ENCODE data around the gene CPLANE2. TPM values are rescaled to one million over a fixed set of nuclear protein-coding genes. Genes with fewer than 3 reads are reported as not detected.
"Not testable (repeated sequence)": the region's sequence is repeated elsewhere in the genome, so short reads cannot be mapped to it uniquely, and the experiment has no call there.

CPLANE2 gene
- polyA plus RNA-seq, 3 donors from 2014 or later, result 1.2 to 3.8 (median 1.8) TPM

- H3K27ac Mint-ChIP-seq, result peak overlapping the region in 2 of 6 donors; percentile 39 to 55
Measured at GRCh38 chr1:16256478-16256877, 19.5 kb upstream of the CPLANE2 start.

GRCh38 chr1:16254263-16254928 is 17.4 kb upstream of the CPLANE2 start:
- Mint-ChIP-seq H3K36me3 (peaks cover 3 to 46% (median 8%) of the 10 kb centered on the region in 3 donors), H3K27me3 (ENCODE audit: low read depth in 3 of 3) (peaks cover 0 to 3% (median 2%) of the 10 kb centered on the region in 3 donors)
- DNase-seq, result no peak

More at GRCh38 chr1:16256478-16256877, 19.5 kb upstream of the CPLANE2 start:
- Mint-ChIP-seq H3K27me3 (ENCODE audit: low read depth in 3 of 3) (peaks cover 0 to 2% (median 0%) of the 10 kb centered on the region in 3 donors), H3K9me3 (no peaks in the 10 kb centered on the region), H3K4me1 (no peaks in the 10 kb centered on the region), H3K36me3 (peaks cover 3 to 31% (median 8%) of the 10 kb centered on the region in 3 donors), H3K4me3 (no peak overlapping the region)
- no peak for DNase-seq

GRCh38 chr1:16253332-16253922 is 16.4 kb upstream of the CPLANE2 start:
- Mint-ChIP-seq H3K27ac (peak overlapping the region in 1 of 6 donors; percentile 46), H3K9me3 (no peaks in the 10 kb centered on the region), H3K27me3 (ENCODE audit: low read depth in 3 of 3) (peaks cover 0 to 3% (median 2%) of the 10 kb centered on the region in 3 donors), H3K4me1 (peaks cover 14 to 16% of the 10 kb centered on the region in 2 donors), H3K36me3 (peaks cover 3 to 46% (median 8%) of the 10 kb centered on the region in 3 donors), H3K4me3 (no peak overlapping the region)
- DNase-seq, result no peak

More at GRCh38 chr1:16254263-16254928, 17.4 kb upstream of the CPLANE2 start:
- H3K4me1 Mint-ChIP-seq, result peaks cover 6 to 7% of the 10 kb centered on the region in 2 donors
- H3K4me3 Mint-ChIP-seq, result no peak overlapping the region
- H3K9me3 Mint-ChIP-seq, result no peaks in the 10 kb centered on the region
- peak overlapping the region in 2 of 6 donors; percentile 12 to 31 for H3K27ac Mint-ChIP-seq

GRCh38 chr1:16252912-16253311 is 15.9 kb upstream of the CPLANE2 start:
- Mint-ChIP-seq H3K4me3 (no peak overlapping the region), H3K27ac (peak overlapping the region in 2 of 6 donors; percentile 14 to 48), H3K9me3 (no peaks in the 10 kb centered on the region), H3K4me1 (peaks cover 14 to 21% of the 10 kb centered on the region in 2 donors), H3K27me3 (ENCODE audit: low read depth in 3 of 3) (peaks cover 0 to 3% (median 2%) of the 10 kb centered on the region in 3 donors), H3K36me3 (peaks cover 3 to 46% (median 8%) of the 10 kb centered on the region in 3 donors)
- DNase-seq, result no peak

GRCh38 chr1:16251381-16251780 is 14.4 kb upstream of the CPLANE2 start:
- peaks cover 3 to 50% (median 8%) of the 10 kb centered on the region in 3 donors for H3K36me3 Mint-ChIP-seq
- DNase-seq, result no peak
- H3K9me3 Mint-ChIP-seq, result no peaks in the 10 kb centered on the region
- peaks cover 14 to 23% of the 10 kb centered on the region in 2 donors for H3K4me1 Mint-ChIP-seq
- H3K27ac Mint-ChIP-seq, result no peak overlapping the region
- H3K27me3 Mint-ChIP-seq (ENCODE audit: low read depth in 3 of 3), result peaks cover 0 to 3% (median 2%) of the 10 kb centered on the region in 3 donors
- H3K4me3 Mint-ChIP-seq, result no peak overlapping the region

DNA sequence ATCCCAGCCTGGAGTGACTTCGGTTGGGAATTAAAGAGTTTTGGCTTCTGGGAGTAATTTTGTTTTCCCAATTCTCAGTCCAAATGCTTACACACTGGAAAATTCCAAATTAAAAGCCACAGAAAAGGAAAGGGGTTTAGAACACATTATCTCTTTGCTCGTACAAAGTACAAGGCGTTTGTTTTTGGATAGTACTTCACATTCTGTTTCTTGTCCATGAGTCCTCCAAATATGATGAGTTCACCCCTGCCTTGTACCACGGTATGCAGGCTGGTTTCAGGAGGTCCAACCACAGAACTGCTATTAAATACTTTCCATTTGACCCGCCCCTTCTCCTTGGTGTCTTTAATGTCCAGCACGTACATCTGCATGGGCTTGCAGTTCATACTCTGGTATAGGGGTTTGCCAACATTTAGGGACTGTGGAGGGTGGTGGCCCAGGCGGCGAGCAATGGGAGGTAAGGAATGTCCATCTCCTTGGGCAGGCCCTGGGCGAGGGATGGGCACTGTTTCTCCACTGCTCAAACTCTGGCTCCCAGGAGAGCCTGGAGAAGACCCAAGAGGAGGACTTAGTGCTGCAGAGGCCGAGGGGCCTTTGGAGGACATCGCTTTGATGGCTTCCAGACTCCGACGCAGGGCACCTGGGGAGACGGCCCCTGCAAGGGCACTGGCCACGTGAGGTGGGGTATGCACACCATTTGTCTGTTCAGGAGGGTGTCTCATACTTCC is 13.7 kb upstream of the CPLANE2 start:
- no peaks in the 10 kb centered on the region for H3K9me3 Mint-ChIP-seq
- peaks cover 14 to 23% of the 10 kb centered on the region in 2 donors for H3K4me1 Mint-ChIP-seq
- peaks cover 3 to 46% (median 8%) of the 10 kb centered on the region in 3 donors for H3K36me3 Mint-ChIP-seq

GRCh38 chr1:16249596-16250241 is 12.7 kb upstream of the CPLANE2 start:
- Mint-ChIP-seq H3K36me3 (peaks cover 0 to 40% (median 5%) of the 10 kb centered on the region in 3 donors), H3K4me3 (no peak overlapping the region), H3K4me1 (peaks cover 14 to 23% of the 10 kb centered on the region in 2 donors), H3K27ac (peak overlapping the region in 5 of 6 donors; percentile 2 to 57 (median 33)), H3K27me3 (ENCODE audit: low read depth in 3 of 3) (peaks cover 0 to 3% (median 2%) of the 10 kb centered on the region in 3 donors), H3K9me3 (no peaks in the 10 kb centered on the region)
- no peak for DNase-seq

More for the DNA sequence above, 13.7 kb upstream of the CPLANE2 start:
- peaks cover 0 to 3% (median 2%) of the 10 kb centered on the region in 3 donors for H3K27me3 Mint-ChIP-seq (ENCODE audit: low read depth in 3 of 3)
- no peak overlapping the region for H3K4me3 Mint-ChIP-seq
- H3K27ac Mint-ChIP-seq, result no peak overlapping the region
- DNase-seq, result no peak

DNA sequence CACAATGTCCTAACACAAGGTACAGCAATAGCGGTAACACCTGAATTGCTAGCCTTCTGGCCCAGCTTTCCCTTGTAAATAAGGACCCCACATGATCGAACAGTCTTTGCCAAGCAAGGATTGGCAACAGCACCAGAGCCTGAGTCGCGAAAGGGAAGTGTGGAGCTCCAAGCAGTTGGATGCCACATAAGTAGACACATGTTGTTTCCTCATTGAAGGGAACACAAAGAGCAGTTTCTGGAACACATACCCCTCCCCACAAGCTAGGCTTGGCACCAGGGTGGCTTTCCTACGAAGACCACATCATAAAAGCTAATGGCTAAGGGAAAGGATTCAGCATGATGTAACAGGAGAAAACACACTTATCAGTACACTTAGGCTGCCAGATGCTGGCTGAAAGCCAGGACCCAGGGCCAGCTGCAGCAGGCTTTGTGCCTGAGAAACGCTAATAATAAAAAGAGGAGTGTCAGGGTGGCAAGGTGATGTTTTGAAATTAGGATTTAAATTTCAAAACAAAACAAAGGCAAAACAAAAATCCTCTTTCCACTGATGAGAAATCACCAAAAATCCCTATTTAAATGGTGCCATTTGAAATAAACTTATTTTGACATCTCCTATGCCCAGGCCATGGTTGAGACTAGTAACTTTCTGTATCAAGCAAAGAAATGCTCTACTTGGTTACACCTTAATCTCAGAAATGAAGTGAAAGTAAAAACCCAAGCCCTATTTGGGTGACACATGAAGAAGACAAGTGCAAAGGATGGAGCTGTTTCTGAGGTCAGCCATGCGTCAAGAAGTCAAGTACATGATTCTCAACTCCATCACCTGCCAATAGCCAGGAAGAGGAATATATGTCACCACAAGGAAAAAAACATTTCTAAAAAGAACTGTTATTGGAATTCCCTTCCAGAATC is 11.9 kb upstream of the CPLANE2 start:
- Mint-ChIP-seq H3K36me3 (peaks cover 0 to 34% (median 3%) of the 10 kb centered on the region in 3 donors), H3K4me1 (peaks cover 18 to 28% of the 10 kb centered on the region in 2 donors), H3K9me3 (no peaks in the 10 kb centered on the region), H3K27ac (peak overlapping the region; percentile 33 to 80 (median 60)), H3K4me3 (no peak overlapping the region), H3K27me3 (ENCODE audit: low read depth in 3 of 3) (peaks cover 0 to 3% (median 2%) of the 10 kb centered on the region in 3 donors)
- DNase-seq, result no peak

- Mint-ChIP-seq H3K27ac (peak overlapping the region in 1 of 6 donors; percentile 36), H3K4me1 (peaks cover 18 to 28% of the 10 kb centered on the region in 2 donors), H3K4me3 (no peak overlapping the region), H3K36me3 (peaks cover 0 to 34% (median 3%) of the 10 kb centered on the region in 3 donors), H3K27me3 (ENCODE audit: low read depth in 3 of 3) (peaks cover 0 to 3% (median 2%) of the 10 kb centered on the region in 3 donors), H3K9me3 (no peaks in the 10 kb centered on the region)
- DNase-seq, result no peak
Measured at GRCh38 chr1:16248007-16248436, 11.0 kb upstream of the CPLANE2 start.

- H3K4me1 Mint-ChIP-seq, result peaks cover 18 to 28% of the 10 kb centered on the region in 2 donors
- peaks cover 0 to 29% (median 3%) of the 10 kb centered on the region in 3 donors for H3K36me3 Mint-ChIP-seq
- peak overlapping the region in 2 of 6 donors; percentile 55 to 64 for H3K27ac Mint-ChIP-seq
- H3K9me3 Mint-ChIP-seq, result no peaks in the 10 kb centered on the region
- H3K27me3 Mint-ChIP-seq (ENCODE audit: low read depth in 3 of 3), result peaks cover 0 to 3% (median 2%) of the 10 kb centered on the region in 3 donors
- DNase-seq, result no peak
- H3K4me3 Mint-ChIP-seq, result no peak overlapping the region
Measured at GRCh38 chr1:16247441-16247840, 10.5 kb upstream of the CPLANE2 start.

- no peak overlapping the region for H3K4me3 Mint-ChIP-seq
- H3K4me1 Mint-ChIP-seq, result peaks cover 18 to 28% of the 10 kb centered on the region in 2 donors
- peak overlapping the region in 1 of 6 donors; percentile 64 for H3K27ac Mint-ChIP-seq
- H3K27me3 Mint-ChIP-seq (ENCODE audit: low read depth in 3 of 3), result peaks cover 0 to 3% (median 2%) of the 10 kb centered on the region in 3 donors
- H3K36me3 Mint-ChIP-seq, result peaks cover 0 to 26% (median 3%) of the 10 kb centered on the region in 3 donors
- no peak for DNase-seq
- H3K9me3 Mint-ChIP-seq, result no peaks in the 10 kb centered on the region
Measured at GRCh38 chr1:16246961-16247360, 10.0 kb upstream of the CPLANE2 start.

GRCh38 chr1:16246239-16246638 is 9.3 kb upstream of the CPLANE2 start:
- H3K27ac Mint-ChIP-seq; H3K9me3 Mint-ChIP-seq; DNase-seq; H3K27me3 Mint-ChIP-seq (ENCODE audit: low read depth in 3 of 3); H3K4me3 Mint-ChIP-seq: not testable (repeated sequence)
- peaks cover 0 to 20% (median 0%) of the 10 kb centered on the region in 3 donors for H3K36me3 Mint-ChIP-seq
- peaks cover 18 to 28% of the 10 kb centered on the region in 2 donors for H3K4me1 Mint-ChIP-seq
